Measurements from ENCODE around the gene TMEM174.

- TF ChIP-seq CTCF (IDR thresholded peaks at IDR 0.05; ENCODE audit: borderline replicate concordance, extremely low read depth, low read length, poor library complexity, severe bottlenecking) (no peak), EZH2 (IDR thresholded peaks at IDR 0.05; ENCODE audit: borderline replicate concordance, low read depth, low read length, severe bottlenecking) (no peak)
Observed at GRCh38 chr5:73151766-73152410, 21.1 kb upstream of the TMEM174 start.

All from DND-41 (cell line).